SJSA1 (cell line): ENCODE results near the gene CCN2. TPM values are rescaled to one million over a fixed set of nuclear protein-coding genes. Genes with fewer than 3 reads are reported as not detected.

ENCODE experiments used
- DNase-seq, 2 experiments: peaks; one replicate each; pipeline ENCODE4 v3.0.0-alpha.2; 2015 to 2020; ENCODE audit warnings: low spot score in 2 of 2, low read depth in 1 of 2
- H3K27ac ChIP-seq: fragments of 250-450 bp; sonication (Bioruptor Pico); 2 replicates; pipeline ENCODE4 v1.5.1; 2020; ENCODE audit warnings: mild to moderate bottlenecking, moderate library complexity
- H3K27me3 ChIP-seq: fragments of 250-450 bp; sonication (Bioruptor Pico); replicated peaks from 2 replicates; pipeline ENCODE4 v1.5.1; 2020; ENCODE audit warnings: mild to moderate bottlenecking, moderate library complexity
- H3K36me3 ChIP-seq: fragments of 250-450 bp; sonication (Bioruptor Pico); 2 replicates; pipeline ENCODE4 v1.5.1; 2020; ENCODE audit warnings: mild to moderate bottlenecking
- H3K4me1 ChIP-seq: fragments of 250-450 bp; sonication (Bioruptor Pico); replicated peaks from 2 replicates; pipeline ENCODE4 v1.6.1; 2021; ENCODE audit warnings: mild to moderate bottlenecking
- H3K4me3 ChIP-seq: fragments of 250-450 bp; sonication (Bioruptor Pico); 2 replicates; pipeline ENCODE4 v1.5.1; 2020; ENCODE audit warnings: mild to moderate bottlenecking
- H3K9me3 ChIP-seq: fragments of 250-450 bp; sonication (Bioruptor Pico); replicated peaks from 2 replicates; pipeline ENCODE4 v1.5.1; 2020; ENCODE audit warnings: mild to moderate bottlenecking
- total RNA-seq: library from RNA; depleted of rRNA; stranded (reverse); fragments of >200 nt; shearing (Covaris generic); gene quantifications from 2 replicates; pipeline ENCODE4 v1.2.3, GENCODE V29; 2014; rRNA removed

Gene CCN2
- 292 and 364 TPM in 2 replicates for total RNA-seq

- Histone ChIP-seq H3K36me3 (peaks cover 52% of the 10 kb centered on the region), H3K27ac (peak within 1 kb of the TSS; percentile 90), H3K27me3 (peaks cover 30% of the 10 kb centered on the region), H3K4me1 (peaks cover 72% of the 10 kb centered on the region), H3K9me3 (peaks cover 23% of the 10 kb centered on the region), H3K4me3 (peak within 1 kb of the TSS; percentile 82)
- peak; percentile 98 for DNase-seq
Observed at GRCh38 chr6:131950767-131951575, at the start of gene CCN2. TSS of gene CCN2 (minus strand) at chr6:131951372. CDS start at chr6:131951172, 200 bp downstream.

- no peak for DNase-seq
- Histone ChIP-seq H3K4me3 (no peak overlapping the region), H3K27me3 (no peaks in the 10 kb centered on the region), H3K36me3 (no peaks in the 10 kb centered on the region), H3K27ac (no peak overlapping the region), H3K4me1 (peaks cover 28% of the 10 kb centered on the region), H3K9me3 (peaks cover 13% of the 10 kb centered on the region)
Observed at GRCh38 chr6:132000296-132000695, 49.1 kb upstream of the CCN2 start.

DNA sequence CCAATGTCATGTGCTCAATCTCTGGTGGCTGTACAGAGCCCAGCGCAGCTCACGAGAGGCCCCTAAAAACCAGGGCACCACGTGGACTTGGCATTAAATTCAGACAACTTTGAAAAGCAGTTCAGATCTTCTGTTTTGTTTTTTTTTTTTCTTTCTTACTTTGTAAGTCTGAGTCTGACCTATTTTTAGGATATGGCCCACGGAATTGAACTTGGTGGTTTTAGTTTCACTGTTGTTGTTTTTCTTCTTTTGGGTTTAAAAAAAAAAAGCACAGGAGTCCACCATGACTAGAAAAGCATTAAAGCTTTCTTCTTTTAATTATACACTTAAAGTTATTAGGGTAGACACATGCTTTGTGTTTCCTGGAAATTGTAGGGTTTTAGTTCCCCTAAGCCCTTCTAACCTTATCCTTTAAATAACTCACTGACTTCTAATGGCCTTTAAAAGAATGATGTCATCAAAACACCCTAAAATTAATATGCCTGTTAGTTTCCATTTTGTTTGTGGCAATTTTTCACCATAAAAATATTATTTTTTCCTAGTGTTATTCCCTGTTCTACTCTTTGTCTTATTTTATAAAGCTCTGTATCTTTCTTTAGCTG, 48.5 kb upstream of the CCN2 start:
- Histone ChIP-seq H3K4me1 (peaks cover 28% of the 10 kb centered on the region), H3K36me3 (no peaks in the 10 kb centered on the region), H3K27ac (no peak overlapping the region), H3K27me3 (no peaks in the 10 kb centered on the region), H3K4me3 (no peak overlapping the region), H3K9me3 (peaks cover 13% of the 10 kb centered on the region)
- DNase-seq = no peak

DNA sequence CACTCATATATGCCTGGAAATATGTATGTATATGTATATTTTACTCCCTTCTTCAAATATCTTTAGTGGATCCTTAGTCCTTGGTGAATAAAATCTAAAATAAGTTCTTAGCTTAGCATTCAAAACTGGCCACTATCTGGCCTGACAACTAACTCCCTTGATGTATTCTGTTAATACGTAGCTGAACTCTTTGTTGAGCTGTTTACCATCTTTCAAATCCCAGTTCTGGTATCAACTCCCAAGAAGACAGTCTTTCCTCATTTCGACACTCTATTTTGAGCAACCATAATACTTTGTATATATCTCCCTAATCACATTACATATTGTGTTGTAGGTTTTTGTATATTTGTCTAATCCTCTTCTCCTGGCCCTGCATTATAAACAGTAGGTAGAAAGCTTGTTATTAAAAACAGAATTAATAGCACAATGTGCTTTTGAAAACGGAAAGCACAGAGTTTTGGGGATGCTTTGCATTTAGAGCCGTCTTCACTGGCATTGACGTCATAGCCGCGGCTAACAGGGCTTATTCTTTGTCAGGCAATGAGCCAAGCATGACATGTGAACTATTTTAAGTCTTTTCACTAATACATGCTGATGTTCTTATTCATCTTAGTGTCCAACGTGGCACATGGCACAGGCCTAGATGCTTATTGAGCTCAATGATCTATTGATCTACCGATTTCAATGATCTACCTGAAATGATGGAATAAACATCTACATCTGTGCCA, 47.2 kb upstream of the CCN2 start:
- H3K27ac ChIP-seq = peak overlapping the region; percentile 65
- DNase-seq = peak; percentile 58 to 63
- peaks cover 28% of the 10 kb centered on the region for H3K4me1 ChIP-seq
- peaks cover 2% of the 10 kb centered on the region; the same call in 1 of the 2 replicates for H3K9me3 ChIP-seq
- H3K36me3 ChIP-seq = no peaks in the 10 kb centered on the region
- H3K4me3 ChIP-seq = no peak overlapping the region
- no peaks in the 10 kb centered on the region for H3K27me3 ChIP-seq

DNA sequence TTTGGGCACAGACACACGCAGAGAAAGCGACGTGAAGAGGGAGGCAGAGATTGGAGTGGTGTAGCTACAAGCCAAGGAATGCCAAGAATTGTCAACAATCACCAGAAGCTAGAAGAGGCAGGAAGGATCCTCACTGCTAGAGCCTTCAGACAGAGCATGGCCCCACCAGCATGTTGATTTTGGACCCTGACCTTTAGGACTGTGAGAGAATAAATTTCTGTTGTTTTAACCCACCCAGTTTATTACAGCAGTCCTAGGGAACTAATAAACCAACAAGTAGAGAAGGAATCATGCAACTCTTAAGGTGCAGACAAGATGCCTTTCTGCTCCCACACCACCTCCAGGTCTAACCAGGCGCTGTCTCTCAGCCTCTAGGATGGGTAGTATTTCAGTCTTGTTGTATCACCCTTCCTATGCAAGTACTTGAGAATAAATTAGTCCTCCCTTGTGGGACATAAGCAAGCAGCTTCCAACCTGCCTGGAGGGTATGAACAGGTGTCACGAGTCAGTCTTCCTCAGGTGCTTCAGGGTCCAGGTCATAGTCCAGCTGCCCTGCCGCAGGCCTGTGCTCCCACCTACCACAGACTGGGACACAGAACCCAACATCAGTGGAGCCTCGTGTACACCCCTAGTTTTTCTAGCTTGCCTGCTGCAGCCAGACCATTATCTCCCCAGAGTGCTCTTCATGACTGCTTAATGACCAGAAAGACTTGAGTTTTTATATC, 46.4 kb upstream of the CCN2 start:
- Histone ChIP-seq H3K27me3 (no peaks in the 10 kb centered on the region), H3K4me1 (peaks cover 28% of the 10 kb centered on the region), H3K27ac (no peak overlapping the region), H3K36me3 (no peaks in the 10 kb centered on the region), H3K4me3 (no peak overlapping the region), H3K9me3 (0 out of 2 replicates have a peak, but pooled peaks cover 2% of the 10 kb centered on the region)
- no peak for DNase-seq

- Histone ChIP-seq H3K4me3 (no peak overlapping the region), H3K9me3 (0 out of 2 replicates have a peak, but pooled peaks cover 1% of the 10 kb centered on the region), H3K27ac (peak overlapping the region; percentile 43)
Observed at GRCh38 chr6:131995917-131996316, 44.7 kb upstream of the CCN2 start.

DNA sequence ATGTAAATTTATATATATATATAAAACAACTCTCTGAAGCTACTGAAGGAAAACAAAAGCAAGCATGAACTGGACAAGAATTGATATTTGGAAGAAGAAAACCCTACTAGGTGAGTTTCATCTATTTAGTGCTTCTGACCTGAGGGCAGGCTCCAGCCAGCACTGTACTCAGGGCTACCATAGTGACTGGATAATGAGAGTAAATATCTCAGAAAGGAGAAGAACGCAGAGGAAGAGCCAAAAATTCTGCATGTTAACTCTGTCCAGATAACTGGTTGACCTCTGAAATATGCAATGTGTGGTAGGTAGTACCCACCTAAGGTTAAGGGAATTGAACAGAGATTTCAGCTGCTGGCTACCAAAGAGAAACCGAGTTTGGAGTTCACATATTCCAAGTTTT, 41.4 kb upstream of the CCN2 start:
- no peak overlapping the region for H3K27ac ChIP-seq
- peaks cover 14% of the 10 kb centered on the region for H3K4me1 ChIP-seq
- no peak for DNase-seq
- no peak overlapping the region for H3K4me3 ChIP-seq
- H3K9me3 ChIP-seq = no peaks in the 10 kb centered on the region
- no peaks in the 10 kb centered on the region for H3K27me3 ChIP-seq
- no peaks in the 10 kb centered on the region for H3K36me3 ChIP-seq

More at GRCh38 chr6:131995917-131996316, 44.7 kb upstream of the CCN2 start:
- Histone ChIP-seq H3K4me1 (peaks cover 28% of the 10 kb centered on the region), H3K27me3 (no peaks in the 10 kb centered on the region), H3K36me3 (no peaks in the 10 kb centered on the region)
- DNase-seq = peak in 1 of 2 experiments; percentile 50

DNA sequence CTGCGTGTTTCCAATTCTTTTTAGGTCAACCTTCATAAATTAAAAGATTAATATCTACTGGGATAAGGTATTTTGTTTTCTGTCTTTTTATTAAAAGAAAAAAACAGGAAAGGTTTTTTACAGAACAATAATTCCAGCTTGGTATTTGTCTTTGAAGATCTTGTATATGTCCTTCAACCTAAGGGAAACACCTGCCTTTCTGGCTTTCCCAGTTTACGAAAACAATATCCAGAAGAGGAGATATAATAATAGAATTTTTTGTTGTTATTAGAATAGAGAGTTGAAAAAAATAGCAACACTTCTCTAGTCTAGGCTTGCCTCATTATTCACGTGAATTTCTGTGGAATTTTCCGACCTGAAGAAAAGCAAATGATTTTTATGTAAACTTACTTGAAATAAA, 37.9 kb upstream of the CCN2 start:
- no peak for DNase-seq
- no peak overlapping the region for H3K4me3 ChIP-seq
- H3K27me3 ChIP-seq = no peaks in the 10 kb centered on the region
- H3K9me3 ChIP-seq = no peaks in the 10 kb centered on the region
- no peak overlapping the region for H3K27ac ChIP-seq
- no peaks in the 10 kb centered on the region for H3K4me1 ChIP-seq
- H3K36me3 ChIP-seq = no peaks in the 10 kb centered on the region

DNA sequence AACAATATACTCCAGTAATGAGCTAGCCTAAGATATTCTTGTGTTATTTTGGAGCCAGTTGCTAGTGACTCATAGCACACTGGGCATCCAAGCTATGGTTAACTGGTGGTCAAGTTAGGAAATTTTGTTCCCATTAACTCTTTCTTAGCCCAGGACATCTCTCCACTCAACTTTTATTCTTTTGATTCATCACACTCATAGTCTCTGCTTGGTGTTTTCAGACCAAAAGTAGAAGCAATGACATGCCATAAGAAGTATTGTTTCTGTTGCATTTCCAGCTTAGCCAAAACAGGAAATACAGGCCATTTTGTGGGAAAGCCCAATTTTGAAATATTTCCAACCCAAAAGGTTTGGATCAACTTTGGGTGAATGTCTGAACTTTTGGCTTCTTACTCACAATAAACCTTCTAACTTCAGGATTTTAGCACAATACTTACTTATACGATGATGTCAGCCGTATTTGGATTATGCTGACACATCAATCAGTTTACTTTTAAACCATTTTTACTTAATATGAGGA, 31.6 kb upstream of the CCN2 start:
- DNase-seq = peak in 1 of 2 experiments; percentile 44
- Histone ChIP-seq H3K4me1 (peaks cover 42% of the 10 kb centered on the region), H3K4me3 (no peak overlapping the region), H3K9me3 (no peaks in the 10 kb centered on the region), H3K27ac (peak overlapping the region; percentile 20), H3K36me3 (no peaks in the 10 kb centered on the region), H3K27me3 (no peaks in the 10 kb centered on the region)

GRCh38 chr6:131981624-131981978, 30.4 kb upstream of the CCN2 start:
- H3K4me1 ChIP-seq = peaks cover 44% of the 10 kb centered on the region
- H3K36me3 ChIP-seq = no peaks in the 10 kb centered on the region
- no peaks in the 10 kb centered on the region for H3K27me3 ChIP-seq
- H3K9me3 ChIP-seq = no peaks in the 10 kb centered on the region
- H3K4me3 ChIP-seq = no peak overlapping the region
- peak overlapping the region; percentile 30; the same call in 1 of the 2 replicates for H3K27ac ChIP-seq
- DNase-seq = no peak

GRCh38 chr6:131980791-131981623, 29.8 kb upstream of the CCN2 start:
- no peak overlapping the region for H3K4me3 ChIP-seq
- peak overlapping the region; percentile 30 for H3K27ac ChIP-seq
- peaks cover 44% of the 10 kb centered on the region for H3K4me1 ChIP-seq
- no peaks in the 10 kb centered on the region for H3K9me3 ChIP-seq
- no peaks in the 10 kb centered on the region for H3K27me3 ChIP-seq
- DNase-seq = no peak
- H3K36me3 ChIP-seq = no peaks in the 10 kb centered on the region

DNA sequence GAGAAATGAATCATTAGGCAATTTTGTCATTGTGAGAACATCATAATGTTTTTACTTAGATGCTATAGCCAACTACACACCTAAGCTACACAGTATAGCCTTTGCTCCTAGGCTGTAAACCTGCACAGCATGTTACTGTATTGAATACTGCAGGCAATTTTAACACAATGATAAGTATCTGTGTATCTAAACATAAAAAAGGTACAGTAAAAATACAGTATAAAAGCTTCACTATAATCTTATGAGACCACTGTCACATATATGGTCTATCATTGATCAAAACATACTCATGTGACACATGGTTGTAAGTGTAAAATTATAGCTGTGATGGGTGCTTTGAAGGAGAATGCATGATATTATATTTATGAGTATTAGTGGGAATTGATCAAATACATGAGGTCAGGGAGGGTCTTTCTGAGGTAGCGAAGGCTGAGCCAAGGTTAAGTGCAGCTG, 29.2 kb upstream of the CCN2 start:
- H3K27ac ChIP-seq = peak overlapping the region; percentile 30
- peaks cover 44% of the 10 kb centered on the region for H3K4me1 ChIP-seq
- H3K27me3 ChIP-seq = no peaks in the 10 kb centered on the region
- no peaks in the 10 kb centered on the region for H3K9me3 ChIP-seq
- no peak for DNase-seq
- H3K36me3 ChIP-seq = no peaks in the 10 kb centered on the region
- no peak overlapping the region for H3K4me3 ChIP-seq
